GM12892 (cell line): ENCODE data around the gene HDC.

ENCODE experiments used
- POLR2A ChIP-seq: IDR thresholded peaks from 2 replicates; pipeline ENCODE4 v1.6.1; 2011; ENCODE audit warnings: low read depth, low read length, control low read depth
- POLR2AphosphoS5 ChIP-seq: IDR thresholded peaks from 2 replicates; pipeline ENCODE4 v1.6.1; 2011; ENCODE audit warnings: low read depth, low read length, control low read depth

- TF ChIP-seq POLR2A (no peak), POLR2AphosphoS5 (no peak)
These were observed 47.1 kb upstream of the HDC start for GRCh38 chr15:50312636-50313035.
